ENCODE measurements around the gene UNG.
A peak's percentile ranks its signal among the peaks of the same experiment; 100 is the strongest.

Gene UNG

DNA sequence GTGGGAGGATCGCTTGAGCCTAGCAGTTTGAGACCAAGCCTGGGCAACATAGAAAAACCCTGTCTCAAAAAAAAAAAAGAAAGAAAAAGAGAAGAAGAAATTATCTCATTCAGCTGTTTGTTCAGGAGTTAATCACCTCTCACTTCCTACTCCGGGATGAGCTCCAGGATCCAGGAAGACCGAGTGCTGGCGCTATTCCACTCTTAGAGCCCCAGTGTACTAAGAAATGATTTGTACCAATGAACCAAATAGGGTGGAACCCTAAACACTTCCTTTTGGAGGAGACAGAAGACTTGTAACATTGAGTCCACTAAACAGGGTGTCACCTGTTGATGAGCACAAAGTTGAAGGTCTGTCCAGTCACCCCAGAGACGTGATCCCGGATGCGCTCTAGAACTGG, 7.7 kb upstream of the UNG start:
- peaks cover 28% of the 10 kb centered on the region for H3K36me3 ChIP-seq (ENCODE audit: control insufficient read depth, insufficient read depth, low read length)
- H3K9me3 ChIP-seq (ENCODE audit: control insufficient read depth, insufficient read depth, low read length), result no peaks in the 10 kb centered on the region
- no peak overlapping the region for H3K4me3 ChIP-seq (ENCODE audit: low read depth, low read length)
- peaks cover 20% of the 10 kb centered on the region for H3K4me1 ChIP-seq (ENCODE audit: control insufficient read depth, insufficient read depth, low read length)
- H3K9ac ChIP-seq (ENCODE audit: low read depth, low read length), result no peak overlapping the region
- H3K27ac ChIP-seq (ENCODE audit: low read depth, low read length), result peak overlapping the region; percentile 95
- 0 out of 2 replicates have a peak, but pooled peaks cover 5% of the 10 kb centered on the region for H3K27me3 ChIP-seq (ENCODE audit: control insufficient read depth, insufficient read depth, low read length)

- Histone ChIP-seq H3K9me3 (ENCODE audit: control insufficient read depth, insufficient read depth, low read length) (no peaks in the 10 kb centered on the region), H3K27me3 (ENCODE audit: control insufficient read depth, insufficient read depth, low read length) (0 out of 2 replicates have a peak, but pooled peaks cover 5% of the 10 kb centered on the region), H3K36me3 (ENCODE audit: control insufficient read depth, insufficient read depth, low read length) (peaks cover 10% of the 10 kb centered on the region; the same call in 1 of the 2 replicates), H3K9ac (ENCODE audit: low read depth, low read length) (no peak overlapping the region), H3K4me1 (ENCODE audit: control insufficient read depth, insufficient read depth, low read length) (peaks cover 17% of the 10 kb centered on the region), H3K27ac (ENCODE audit: low read depth, low read length) (no peak overlapping the region), H3K4me3 (ENCODE audit: low read depth, low read length) (peak overlapping the region; percentile 51; the same call in 1 of the 2 replicates)
These were observed 4.8 kb upstream of the UNG start for GRCh38 chr12:109092497-109093021.

DNA sequence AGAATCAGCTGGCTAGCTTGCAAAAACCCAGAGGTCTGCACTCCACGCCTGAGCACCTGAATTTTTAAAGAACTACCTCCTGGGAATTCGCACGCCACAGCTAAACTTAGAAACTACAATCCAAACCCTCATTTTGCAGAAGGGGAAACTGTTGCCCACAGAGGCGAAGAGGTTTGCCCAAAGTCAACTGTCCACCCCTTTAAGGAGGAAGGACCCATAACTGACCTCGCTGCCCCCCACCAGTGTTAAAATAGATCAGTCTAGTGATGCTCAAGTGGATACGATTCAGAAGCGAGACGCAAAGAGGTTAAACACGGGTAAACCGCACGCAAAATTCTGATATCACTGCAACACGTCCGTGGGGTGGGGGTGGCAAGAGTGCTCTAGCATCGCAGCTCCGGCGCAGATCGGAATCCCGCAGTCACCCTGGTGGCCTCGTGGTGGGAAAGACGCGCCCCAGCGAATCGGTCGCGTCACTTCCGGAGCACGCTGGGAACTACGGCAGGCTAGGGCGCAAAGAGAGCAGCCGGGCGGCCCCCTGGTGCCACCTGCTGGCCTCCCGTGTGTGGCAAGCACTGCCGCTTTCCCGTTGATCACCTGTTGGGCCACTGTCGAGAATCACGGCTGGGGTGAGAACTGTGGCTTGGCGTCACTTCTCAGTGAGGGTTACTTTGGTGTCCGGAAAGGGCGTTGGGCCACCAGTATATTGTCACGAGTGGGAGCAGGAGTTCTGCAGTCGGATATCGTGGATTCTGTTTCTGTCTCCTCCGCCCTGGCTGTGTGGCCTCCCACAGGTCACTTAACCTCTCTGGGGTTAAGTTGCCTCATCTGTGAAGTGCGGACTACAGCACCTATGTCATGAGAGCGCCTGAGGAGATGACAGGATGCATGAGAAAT, 4.1 kb upstream of the UNG start, which contains the start of gene ALKBH2:
ALKBH2 (minus strand) TSS at position 451 of the 897 bp plus-strand sequence. CDS start 686 bp downstream, outside the sequence.
- H3K4me1 ChIP-seq (ENCODE audit: control insufficient read depth, insufficient read depth, low read length), result peaks cover 15% of the 10 kb centered on the region
- H3K36me3 ChIP-seq (ENCODE audit: control insufficient read depth, insufficient read depth, low read length), result peaks cover 5% of the 10 kb centered on the region; the same call in 1 of the 2 replicates
- H3K9me3 ChIP-seq (ENCODE audit: control insufficient read depth, insufficient read depth, low read length), result no peaks in the 10 kb centered on the region
- H3K27me3 ChIP-seq (ENCODE audit: control insufficient read depth, insufficient read depth, low read length), result 0 out of 2 replicates have a peak, but pooled peaks cover 5% of the 10 kb centered on the region
- no peak within 1 kb of the TSS for H3K27ac ChIP-seq (ENCODE audit: low read depth, low read length)
- H3K4me3 ChIP-seq (ENCODE audit: low read depth, low read length), result peak within 1 kb of the TSS; percentile 51
- peak within 1 kb of the TSS; percentile 28; the same call in 1 of the 2 replicates for H3K9ac ChIP-seq (ENCODE audit: low read depth, low read length)

DNA sequence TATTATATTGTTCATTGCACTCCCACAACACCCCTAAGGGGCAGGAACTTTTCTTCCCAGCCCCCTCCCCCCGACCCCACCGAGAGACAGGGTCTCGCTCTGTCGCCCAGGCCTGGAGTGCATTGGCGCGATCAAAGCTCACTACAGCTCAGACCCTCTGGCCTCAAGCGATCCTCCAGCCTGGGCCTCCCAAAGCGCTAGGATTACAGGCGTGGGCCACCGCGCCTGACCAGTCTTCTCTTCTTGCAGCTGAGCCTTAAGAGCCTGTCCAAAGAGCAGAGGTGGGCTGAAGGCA, 310 bp upstream of the UNG start:
- Histone ChIP-seq H3K9me3 (ENCODE audit: control insufficient read depth, insufficient read depth, low read length) (no peaks in the 10 kb centered on the region), H3K27ac (ENCODE audit: low read depth, low read length) (peak overlapping the region; percentile 98), H3K4me1 (ENCODE audit: control insufficient read depth, insufficient read depth, low read length) (peaks cover 10% of the 10 kb centered on the region; the same call in 1 of the 2 replicates), H3K27me3 (ENCODE audit: control insufficient read depth, insufficient read depth, low read length) (0 out of 2 replicates have a peak, but pooled peaks cover 5% of the 10 kb centered on the region), H3K4me3 (ENCODE audit: low read depth, low read length) (peak overlapping the region; percentile 91), H3K36me3 (ENCODE audit: control insufficient read depth, insufficient read depth, low read length) (peaks cover 35% of the 10 kb centered on the region), H3K9ac (ENCODE audit: low read depth, low read length) (no peak overlapping the region)

- Histone ChIP-seq H3K27ac (ENCODE audit: low read depth, low read length) (peak overlapping the region; percentile 98), H3K27me3 (ENCODE audit: control insufficient read depth, insufficient read depth, low read length) (no peaks in the 10 kb centered on the region), H3K9me3 (ENCODE audit: control insufficient read depth, insufficient read depth, low read length) (no peaks in the 10 kb centered on the region), H3K4me3 (ENCODE audit: low read depth, low read length) (peak overlapping the region; percentile 91), H3K4me1 (ENCODE audit: control insufficient read depth, insufficient read depth, low read length) (peaks cover 6% of the 10 kb centered on the region; the same call in 1 of the 2 replicates), H3K36me3 (ENCODE audit: control insufficient read depth, insufficient read depth, low read length) (peaks cover 46% of the 10 kb centered on the region), H3K9ac (ENCODE audit: low read depth, low read length) (peak overlapping the region; percentile 94)
These were observed 797 bp downstream of the UNG start for GRCh38 chr12:109098183-109098604.

GRCh38 chr12:109098651-109099050, 1.3 kb downstream of the UNG start:
- Histone ChIP-seq H3K4me1 (ENCODE audit: control insufficient read depth, insufficient read depth, low read length) (peaks cover 6% of the 10 kb centered on the region; the same call in 1 of the 2 replicates), H3K36me3 (ENCODE audit: control insufficient read depth, insufficient read depth, low read length) (peaks cover 51% of the 10 kb centered on the region), H3K4me3 (ENCODE audit: low read depth, low read length) (peak overlapping the region; percentile 91), H3K9me3 (ENCODE audit: control insufficient read depth, insufficient read depth, low read length) (no peaks in the 10 kb centered on the region), H3K27ac (ENCODE audit: low read depth, low read length) (peak overlapping the region; percentile 98), H3K27me3 (ENCODE audit: control insufficient read depth, insufficient read depth, low read length) (no peaks in the 10 kb centered on the region), H3K9ac (ENCODE audit: low read depth, low read length) (peak overlapping the region; percentile 94)

- Histone ChIP-seq H3K4me1 (ENCODE audit: control insufficient read depth, insufficient read depth, low read length) (peaks cover 6% of the 10 kb centered on the region; the same call in 1 of the 2 replicates), H3K27me3 (ENCODE audit: control insufficient read depth, insufficient read depth, low read length) (no peaks in the 10 kb centered on the region), H3K27ac (ENCODE audit: low read depth, low read length) (no peak overlapping the region), H3K9ac (ENCODE audit: low read depth, low read length) (no peak overlapping the region), H3K9me3 (ENCODE audit: control insufficient read depth, insufficient read depth, low read length) (no peaks in the 10 kb centered on the region), H3K36me3 (ENCODE audit: control insufficient read depth, insufficient read depth, low read length) (peaks cover 59% of the 10 kb centered on the region), H3K4me3 (ENCODE audit: low read depth, low read length) (peak overlapping the region; percentile 91)
These were observed 2.1 kb downstream of the UNG start for GRCh38 chr12:109099431-109100020.

- Histone ChIP-seq H3K4me1 (ENCODE audit: control insufficient read depth, insufficient read depth, low read length) (peaks cover 6% of the 10 kb centered on the region; the same call in 1 of the 2 replicates), H3K9me3 (ENCODE audit: control insufficient read depth, insufficient read depth, low read length) (no peaks in the 10 kb centered on the region), H3K36me3 (ENCODE audit: control insufficient read depth, insufficient read depth, low read length) (peaks cover 71% of the 10 kb centered on the region), H3K27me3 (ENCODE audit: control insufficient read depth, insufficient read depth, low read length) (no peaks in the 10 kb centered on the region), H3K9ac (ENCODE audit: low read depth, low read length) (no peak overlapping the region), H3K4me3 (ENCODE audit: low read depth, low read length) (no peak overlapping the region), H3K27ac (ENCODE audit: low read depth, low read length) (no peak overlapping the region)
These were observed 3.3 kb downstream of the UNG start for GRCh38 chr12:109100741-109101140.

GRCh38 chr12:109102491-109102890, 5.1 kb downstream of the UNG start:
- Histone ChIP-seq H3K27ac (ENCODE audit: low read depth, low read length) (no peak overlapping the region), H3K27me3 (ENCODE audit: control insufficient read depth, insufficient read depth, low read length) (no peaks in the 10 kb centered on the region), H3K4me3 (ENCODE audit: low read depth, low read length) (no peak overlapping the region), H3K36me3 (ENCODE audit: control insufficient read depth, insufficient read depth, low read length) (peaks cover 86% of the 10 kb centered on the region), H3K9ac (ENCODE audit: low read depth, low read length) (no peak overlapping the region), H3K4me1 (ENCODE audit: control insufficient read depth, insufficient read depth, low read length) (peaks cover 6% of the 10 kb centered on the region; the same call in 1 of the 2 replicates), H3K9me3 (ENCODE audit: control insufficient read depth, insufficient read depth, low read length) (no peaks in the 10 kb centered on the region)

GRCh38 chr12:109105176-109105575, 7.8 kb downstream of the UNG start:
- no peak overlapping the region for H3K4me3 ChIP-seq (ENCODE audit: low read depth, low read length)
- H3K27ac ChIP-seq (ENCODE audit: low read depth, low read length), result no peak overlapping the region
- H3K4me1 ChIP-seq (ENCODE audit: control insufficient read depth, insufficient read depth, low read length), result 0 out of 2 replicates have a peak, but pooled peaks cover 1% of the 10 kb centered on the region
- H3K27me3 ChIP-seq (ENCODE audit: control insufficient read depth, insufficient read depth, low read length), result no peaks in the 10 kb centered on the region
- H3K9ac ChIP-seq (ENCODE audit: low read depth, low read length), result no peak overlapping the region
- no peaks in the 10 kb centered on the region for H3K9me3 ChIP-seq (ENCODE audit: control insufficient read depth, insufficient read depth, low read length)
- H3K36me3 ChIP-seq (ENCODE audit: control insufficient read depth, insufficient read depth, low read length), result peaks cover 92% of the 10 kb centered on the region

All from HUES48 (cell line).